Measurements from ENCODE around the gene KLC3.

The KLC3 gene

GRCh38 chr19:45358213-45358792 lies 17.8 kb downstream of the KLC3 start:
- H3K36me3 ChIP-seq (ENCODE audit: control insufficient read depth, insufficient read depth, low read length) = peaks cover 37% of the 10 kb centered on the region

GRCh38 chr19:45361608-45362007 lies 21.1 kb downstream of the KLC3 start:
- Histone ChIP-seq H3K36me3 (ENCODE audit: control insufficient read depth, insufficient read depth, low read length) (peaks cover 25% of the 10 kb centered on the region), H3K4me3 (replicated peaks; ENCODE audit: low read depth, low read length) (no peak overlapping the region), H3K27me3 (replicated peaks; ENCODE audit: control insufficient read depth, insufficient read depth, low read length) (no peaks in the 10 kb centered on the region)
- no peak for DNase-seq (ENCODE audit: extremely low read depth, insufficient read length)
- no peak for TF ChIP-seq CTCF (IDR thresholded peaks at IDR 0.05; ENCODE audit: insufficient read depth, low read length, poor library complexity, severe bottlenecking)

More at GRCh38 chr19:45358213-45358792, 17.8 kb downstream of the KLC3 start:
- Histone ChIP-seq H3K27me3 (replicated peaks; ENCODE audit: control insufficient read depth, insufficient read depth, low read length) (no peaks in the 10 kb centered on the region), H3K4me3 (replicated peaks; ENCODE audit: low read depth, low read length) (no peak overlapping the region)
- TF ChIP-seq CTCF (IDR thresholded peaks at IDR 0.05; ENCODE audit: insufficient read depth, low read length, poor library complexity, severe bottlenecking) = no peak
- DNase-seq (ENCODE audit: extremely low read depth, insufficient read length) = no peak

GRCh38 chr19:45362291-45362690 lies 21.7 kb downstream of the KLC3 start:
- Histone ChIP-seq H3K36me3 (ENCODE audit: control insufficient read depth, insufficient read depth, low read length) (peaks cover 21% of the 10 kb centered on the region), H3K27me3 (replicated peaks; ENCODE audit: control insufficient read depth, insufficient read depth, low read length) (no peaks in the 10 kb centered on the region), H3K4me3 (replicated peaks; ENCODE audit: low read depth, low read length) (no peak overlapping the region)
- no peak for TF ChIP-seq CTCF (IDR thresholded peaks at IDR 0.05; ENCODE audit: insufficient read depth, low read length, poor library complexity, severe bottlenecking)
- no peak for DNase-seq (ENCODE audit: extremely low read depth, insufficient read length)

- Histone ChIP-seq H3K36me3 (ENCODE audit: control insufficient read depth, insufficient read depth, low read length) (peaks cover 18% of the 10 kb centered on the region), H3K4me3 (replicated peaks; ENCODE audit: low read depth, low read length) (no peak overlapping the region), H3K27me3 (replicated peaks; ENCODE audit: control insufficient read depth, insufficient read depth, low read length) (no peaks in the 10 kb centered on the region)
- no peak for TF ChIP-seq CTCF (IDR thresholded peaks at IDR 0.05; ENCODE audit: insufficient read depth, low read length, poor library complexity, severe bottlenecking)
- no peak for DNase-seq (ENCODE audit: extremely low read depth, insufficient read length)
Measured at GRCh38 chr19:45363861-45364459, 23.4 kb downstream of the KLC3 start.

GRCh38 chr19:45364696-45365095 lies 24.1 kb downstream of the KLC3 start:
- DNase-seq (ENCODE audit: extremely low read depth, insufficient read length) = no peak
- peaks cover 18% of the 10 kb centered on the region for H3K36me3 ChIP-seq (ENCODE audit: control insufficient read depth, insufficient read depth, low read length)
- no peak for TF ChIP-seq CTCF (IDR thresholded peaks at IDR 0.05; ENCODE audit: insufficient read depth, low read length, poor library complexity, severe bottlenecking)

More at GRCh38 chr19:45364696-45365095, 24.1 kb downstream of the KLC3 start:
- H3K4me3 ChIP-seq (replicated peaks; ENCODE audit: low read depth, low read length) = no peak overlapping the region
- no peaks in the 10 kb centered on the region for H3K27me3 ChIP-seq (replicated peaks; ENCODE audit: control insufficient read depth, insufficient read depth, low read length)

Measured in GM06990 (cell line).